AG04449 (cell line): ENCODE measurements around the gene CEP128.

Source experiments
- CTCF ChIA-PET: fragments of 350-600 bp; formaldehyde crosslinking; extraction: SDS; loops from one replicate; lab custom pipeline; 2021; ENCODE audit warnings: antibody characterized with exemption; lab: Yijun Ruan, JAX
- POLR2A ChIA-PET: fragments of 400-600, 350-600 bp; formaldehyde crosslinking; extraction: SDS; loops from one replicate; lab custom pipeline; 2020; ENCODE audit warnings: antibody characterized with exemption, inconsistent platforms; lab: Yijun Ruan, JAX
- DNase-seq: peaks from one replicate; pipeline ENCODE4 v3.0.0-alpha.2; 2010; ENCODE audit warnings: low read depth, low spot score
- H3K4me3 ChIP-seq: 2 replicates; pipeline ENCODE4 v1.5.1; 2011; ENCODE audit warnings: low read depth, mild to moderate bottlenecking, control low read depth, low read length
- TF ChIP-seq, protein P1 (sequence below): IDR thresholded peaks from one replicate; pipeline ENCODE4 v1.5.1; 2011; ENCODE audit warnings: mild to moderate bottlenecking, moderate library complexity, low read length, control low read depth, inconsistent platforms; ENCODE audit not compliant: insufficient read depth; ENCODE audit errors: missing control alignments

Gene CEP128

DNA sequence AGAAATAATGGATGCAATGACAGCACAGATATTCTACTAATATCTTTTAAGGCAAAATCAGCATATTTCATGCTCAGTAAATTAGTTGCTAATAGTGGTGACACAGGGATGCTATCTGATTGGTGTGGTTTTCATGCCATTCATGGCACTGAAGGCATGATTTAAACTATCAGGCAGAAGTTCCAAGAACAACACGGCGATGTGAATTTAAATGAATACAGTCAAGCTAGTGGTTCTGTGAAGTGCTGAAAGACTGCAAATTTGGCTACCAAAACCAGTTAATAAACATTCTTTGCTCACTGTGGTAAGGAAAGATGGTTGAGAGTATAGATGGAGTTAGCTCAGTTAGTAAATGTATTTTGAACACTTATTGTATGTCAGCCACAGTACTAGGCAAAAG, 458.2 kb downstream of the CEP128 start:
- TF ChIP-seq, protein P1, sequence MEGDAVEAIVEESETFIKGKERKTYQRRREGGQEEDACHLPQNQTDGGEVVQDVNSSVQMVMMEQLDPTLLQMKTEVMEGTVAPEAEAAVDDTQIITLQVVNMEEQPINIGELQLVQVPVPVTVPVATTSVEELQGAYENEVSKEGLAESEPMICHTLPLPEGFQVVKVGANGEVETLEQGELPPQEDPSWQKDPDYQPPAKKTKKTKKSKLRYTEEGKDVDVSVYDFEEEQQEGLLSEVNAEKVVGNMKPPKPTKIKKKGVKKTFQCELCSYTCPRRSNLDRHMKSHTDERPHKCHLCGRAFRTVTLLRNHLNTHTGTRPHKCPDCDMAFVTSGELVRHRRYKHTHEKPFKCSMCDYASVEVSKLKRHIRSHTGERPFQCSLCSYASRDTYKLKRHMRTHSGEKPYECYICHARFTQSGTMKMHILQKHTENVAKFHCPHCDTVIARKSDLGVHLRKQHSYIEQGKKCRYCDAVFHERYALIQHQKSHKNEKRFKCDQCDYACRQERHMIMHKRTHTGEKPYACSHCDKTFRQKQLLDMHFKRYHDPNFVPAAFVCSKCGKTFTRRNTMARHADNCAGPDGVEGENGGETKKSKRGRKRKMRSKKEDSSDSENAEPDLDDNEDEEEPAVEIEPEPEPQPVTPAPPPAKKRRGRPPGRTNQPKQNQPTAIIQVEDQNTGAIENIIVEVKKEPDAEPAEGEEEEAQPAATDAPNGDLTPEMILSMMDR, result no peak
- DNase-seq, result no peak
- POLR2A ChIA-PET, result no interaction called here
- CTCF ChIA-PET, result no interaction called here
- H3K4me3 ChIP-seq, result no peak overlapping the region

DNA sequence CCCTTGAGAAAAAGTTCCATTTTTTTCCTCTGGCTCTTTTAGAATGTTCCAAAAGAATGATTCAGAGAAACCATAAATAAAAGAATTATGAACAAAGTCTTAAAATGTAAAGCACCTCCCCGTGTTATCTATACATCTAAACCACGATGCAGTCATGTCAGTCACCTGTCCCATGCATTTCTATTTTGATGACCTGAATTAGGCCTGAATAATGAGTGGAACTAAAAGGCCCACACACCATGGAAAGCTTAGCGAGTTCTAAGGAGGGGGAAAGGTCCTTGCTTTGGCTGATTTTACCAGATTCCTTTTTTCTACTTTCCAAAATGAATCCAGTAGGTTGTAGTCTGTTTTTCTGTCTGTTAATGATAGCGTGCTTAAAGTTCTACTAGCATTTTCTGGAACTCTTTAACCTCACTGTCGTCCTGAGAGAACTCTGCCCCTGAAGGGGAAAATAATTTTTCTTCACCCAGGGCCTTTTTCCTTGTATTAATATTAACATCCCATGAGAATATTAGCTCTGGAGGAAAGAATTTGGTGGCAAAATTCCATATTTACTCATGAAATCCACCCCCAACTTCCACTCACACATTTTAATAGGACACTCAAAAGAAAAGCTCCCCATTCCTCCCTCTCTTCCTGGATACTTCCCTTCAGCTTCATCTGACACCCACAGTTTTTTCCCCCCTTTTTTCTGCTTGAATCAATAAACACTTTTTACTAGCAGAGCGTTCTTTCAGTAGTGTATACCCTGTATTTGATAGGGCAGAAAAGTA, 464.0 kb downstream of the CEP128 start:
- DNase-seq, result no peak
- ChIA-PET POLR2A (no interaction called here), CTCF (no interaction called here)
- TF ChIP-seq, protein P1, result no peak
- no peak overlapping the region for H3K4me3 ChIP-seq

DNA sequence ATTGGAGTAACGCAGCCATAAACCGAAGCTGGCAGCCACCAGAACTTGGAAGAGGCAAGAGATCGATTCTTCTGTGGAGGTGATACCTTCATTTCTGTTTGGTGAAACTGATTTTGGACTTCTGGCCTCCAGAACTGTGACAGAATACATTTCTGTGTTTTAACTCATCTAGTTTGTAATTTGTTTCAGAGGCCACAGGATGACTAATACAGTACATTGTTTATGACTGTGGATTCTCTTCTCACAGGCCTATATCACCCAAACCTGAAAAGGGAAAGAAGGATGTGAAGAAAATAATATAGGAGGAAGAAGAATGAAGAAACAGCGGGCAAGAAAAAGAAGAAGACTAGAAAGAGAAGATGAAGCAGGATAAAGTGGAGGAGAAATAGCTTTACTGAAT, 466.5 kb downstream of the CEP128 start:
- POLR2A ChIA-PET, result no interaction called here
- no peak overlapping the region for H3K4me3 ChIP-seq
- CTCF ChIA-PET, result no interaction called here
- TF ChIP-seq, protein P1, result no peak
- no peak for DNase-seq

DNA sequence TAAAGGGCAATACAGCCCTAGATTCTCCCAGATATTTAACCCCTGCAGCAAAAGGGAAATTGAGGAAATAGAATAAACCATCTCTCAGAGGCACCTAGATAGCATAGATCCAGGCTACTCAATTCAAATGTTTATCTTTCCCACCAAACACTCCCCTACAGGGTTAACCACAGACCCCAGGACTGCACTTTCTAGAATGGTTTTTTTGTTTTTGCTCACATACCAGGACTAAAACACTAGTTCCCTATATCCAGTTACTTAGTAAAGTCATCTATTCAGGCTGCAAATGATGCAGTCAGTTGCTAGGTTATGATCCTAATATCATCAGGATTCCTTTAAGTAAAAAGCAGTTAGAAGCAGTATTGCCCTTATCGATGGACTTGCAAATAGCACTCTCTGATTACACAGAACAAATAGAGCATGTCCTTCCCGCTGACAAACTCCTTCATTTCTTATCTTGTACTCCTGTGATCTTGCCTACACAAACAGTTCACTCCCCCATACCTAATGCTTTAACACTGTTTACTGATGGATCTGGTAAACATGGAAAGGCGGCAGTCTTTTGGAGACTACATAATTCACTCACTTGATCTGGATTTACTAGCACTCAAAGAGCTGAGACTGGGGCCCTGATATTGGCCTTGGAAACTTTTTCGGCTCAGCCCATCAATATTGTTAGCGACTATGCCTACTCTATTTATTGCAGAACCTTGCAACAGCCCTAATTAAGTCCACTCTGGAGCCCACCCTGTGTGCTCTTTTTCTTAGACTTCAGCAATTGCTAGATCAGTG, 473.0 kb downstream of the CEP128 start:
- CTCF ChIA-PET, result no interaction called here
- POLR2A ChIA-PET, result no interaction called here

DNA sequence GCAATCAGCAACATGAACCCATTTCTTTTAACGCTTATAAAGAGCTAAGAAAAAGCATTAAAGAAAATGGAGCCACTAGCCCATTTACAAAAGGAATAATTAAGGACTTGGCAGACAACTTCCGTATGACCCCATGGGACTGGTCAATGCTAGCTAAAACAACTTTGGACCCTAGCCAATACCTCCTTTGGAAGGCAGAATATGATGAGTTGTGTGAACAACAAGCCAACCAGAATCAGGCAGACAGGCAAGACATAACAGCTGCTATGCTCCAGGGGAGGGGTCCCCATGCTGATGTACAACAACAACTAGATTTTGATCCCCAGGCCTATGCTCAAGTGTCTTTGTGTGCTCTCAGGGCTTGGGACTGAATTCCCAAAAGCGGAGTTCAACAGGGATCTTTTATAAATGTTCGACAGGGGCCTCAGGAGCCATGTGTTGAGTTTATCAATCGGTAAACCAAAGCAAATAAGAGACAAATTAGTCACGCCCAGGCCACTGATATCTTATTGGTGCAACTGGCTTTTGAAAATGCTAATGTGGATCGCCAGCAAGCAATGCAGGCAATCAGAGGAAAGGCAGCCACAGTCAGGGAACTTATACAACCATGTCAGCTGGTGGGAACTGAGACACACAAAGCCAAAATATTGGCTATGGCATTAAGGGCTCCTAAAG, 475.9 kb downstream of the CEP128 start:
- H3K4me3 ChIP-seq, result no peak overlapping the region
- POLR2A ChIA-PET, result interaction anchor here (0.6 kb wide), 1 partner anchor 58 kb away, joined by 3 read pairs; no protein-coding TSS in a partner anchor
- CTCF ChIA-PET, result no interaction called here
- TF ChIP-seq, protein P1, result no peak
- no peak for DNase-seq

More for the DNA sequence above, 473.0 kb downstream of the CEP128 start:
- DNase-seq, result no peak
- H3K4me3 ChIP-seq, result no peak overlapping the region
- TF ChIP-seq, protein P1, result no peak
